Left ventricle myocardium inferior (tissue), 1 donor: ENCODE results near the gene DNAJC11. TPM values are rescaled to one million over a fixed set of nuclear protein-coding genes. Genes with fewer than 3 reads are reported as not detected.

Source experiments
- DNase-seq: peaks from one replicate; pipeline ENCODE4 v3.0.0-alpha.2; 2020
- H3K27ac ChIP-seq: fragments of 200-600 bp; replicated peaks from 2 replicates; pipeline ENCODE4 v1.8.0; 2021
- H3K27me3 ChIP-seq: fragments of 200-600 bp; 2 replicates; pipeline ENCODE4 v1.8.0; 2021; ENCODE audit warnings: low read depth
- H3K36me3 ChIP-seq: fragments of 200-600 bp; 2 replicates; pipeline ENCODE4 v1.8.0; 2021
- H3K4me1 ChIP-seq: fragments of 200-600 bp; 2 replicates; pipeline ENCODE4 v1.8.0; 2021
- H3K4me3 ChIP-seq: fragments of 200-600 bp; 2 replicates; pipeline ENCODE4 v1.8.0; 2021; ENCODE audit warnings: mild to moderate bottlenecking, moderate library complexity
- H3K9me3 ChIP-seq: fragments of 200-600 bp; replicated peaks from 2 replicates; pipeline ENCODE4 v1.8.0; 2021
- CTCF ChIP-seq: fragments of 200-600 bp; IDR thresholded peaks from 2 replicates; pipeline ENCODE4 v1.8.0; 2021; ENCODE audit warnings: antibody characterized with exemption, mild to moderate bottlenecking, borderline replicate concordance
- intact Hi-C: fragments of 100-400 bp; cut with micrococcal nuclease; formaldehyde crosslinking; loops from one replicate; pipeline ENCODE4 v1.11.0; 2022
- total RNA-seq: library from RNA; stranded (reverse); fragmentation: NEBNext Ultra II Directional; extraction: Animal tissue kit (Norgen Biotek cat#: 25700); gene quantifications from one replicate; pipeline ENCODE4 v1.2.1, GENCODE V29; 2021
- donor health status: DM: no; HTN: yes; CAD: no; lungs with severe emphysema.

Gene DNAJC11
- total RNA-seq, 1 donor from 2014 or later: 73.6 TPM

GRCh38 chr1:6613361-6614018, 88.1 kb downstream of the DNAJC11 start, which contains the start of gene PHF13:
PHF13 (plus strand) TSS chr1:6613731; CDS start chr1:6614067, 336 bp downstream.
- no peaks in the 10 kb centered on the region for H3K27me3 ChIP-seq
- peak; percentile 100 for DNase-seq
- peak within 1 kb of the TSS; percentile 99 for H3K4me3 ChIP-seq
- intact Hi-C loops: no loop called here
- H3K27ac ChIP-seq: peak within 1 kb of the TSS; percentile 99
- H3K4me1 ChIP-seq: peaks cover 69% of the 10 kb centered on the region
- peaks cover 11% of the 10 kb centered on the region for H3K36me3 ChIP-seq
- TF ChIP-seq CTCF: no peak
- no peaks in the 10 kb centered on the region for H3K9me3 ChIP-seq

GRCh38 chr1:6612641-6613360, 88.8 kb downstream of the DNAJC11 start:
- H3K27ac ChIP-seq: peak overlapping the region; percentile 99
- no peak for TF ChIP-seq CTCF
- DNase-seq: peak; percentile 36
- H3K27me3 ChIP-seq: no peaks in the 10 kb centered on the region
- no peaks in the 10 kb centered on the region for H3K9me3 ChIP-seq
- intact Hi-C loops: no loop called here
- peaks cover 5% of the 10 kb centered on the region for H3K36me3 ChIP-seq
- H3K4me1 ChIP-seq: peaks cover 69% of the 10 kb centered on the region
- H3K4me3 ChIP-seq: peak overlapping the region; percentile 99

- Histone ChIP-seq H3K36me3 (peaks cover 12% of the 10 kb centered on the region), H3K4me1 (peaks cover 76% of the 10 kb centered on the region), H3K9me3 (no peaks in the 10 kb centered on the region), H3K27me3 (no peaks in the 10 kb centered on the region), H3K27ac (peak overlapping the region; percentile 100), H3K4me3 (peak overlapping the region; percentile 97)
- peak; percentile 81 for DNase-seq
- peak; percentile 31 for TF ChIP-seq CTCF
- intact Hi-C loops: no loop called here
These were observed 97.6 kb downstream of the DNAJC11 start for GRCh38 chr1:6603915-6604558.

- H3K36me3 ChIP-seq: peaks cover 19% of the 10 kb centered on the region
- H3K9me3 ChIP-seq: no peaks in the 10 kb centered on the region
- H3K27me3 ChIP-seq: no peaks in the 10 kb centered on the region
- H3K4me1 ChIP-seq: peaks cover 77% of the 10 kb centered on the region
- H3K27ac ChIP-seq: peak overlapping the region; percentile 100
- TF ChIP-seq CTCF: no peak
- intact Hi-C loops: no loop called here
- peak overlapping the region; percentile 97 for H3K4me3 ChIP-seq
- DNase-seq: peak; percentile 57
These were observed 98.2 kb downstream of the DNAJC11 start for GRCh38 chr1:6603238-6603914.

- peak; percentile 92 for DNase-seq
- H3K27ac ChIP-seq: peak within 1 kb of the TSS; percentile 100
- H3K36me3 ChIP-seq: peaks cover 25% of the 10 kb centered on the region
- peaks cover 83% of the 10 kb centered on the region for H3K4me1 ChIP-seq
- no peaks in the 10 kb centered on the region for H3K9me3 ChIP-seq
- intact Hi-C loops: no loop called here
- H3K27me3 ChIP-seq: no peaks in the 10 kb centered on the region
- TF ChIP-seq CTCF: no peak
- peak within 1 kb of the TSS; percentile 97 for H3K4me3 ChIP-seq
These were observed 98.9 kb downstream of the DNAJC11 start, which contains the start of gene KLHL21 for GRCh38 chr1:6602669-6603237. KLHL21 (minus strand) TSS chr1:6602869; CDS start chr1:6602817, 52 bp downstream.
